Measurements from ENCODE around the gene GLT8D1.

GLT8D1 gene, protein sequence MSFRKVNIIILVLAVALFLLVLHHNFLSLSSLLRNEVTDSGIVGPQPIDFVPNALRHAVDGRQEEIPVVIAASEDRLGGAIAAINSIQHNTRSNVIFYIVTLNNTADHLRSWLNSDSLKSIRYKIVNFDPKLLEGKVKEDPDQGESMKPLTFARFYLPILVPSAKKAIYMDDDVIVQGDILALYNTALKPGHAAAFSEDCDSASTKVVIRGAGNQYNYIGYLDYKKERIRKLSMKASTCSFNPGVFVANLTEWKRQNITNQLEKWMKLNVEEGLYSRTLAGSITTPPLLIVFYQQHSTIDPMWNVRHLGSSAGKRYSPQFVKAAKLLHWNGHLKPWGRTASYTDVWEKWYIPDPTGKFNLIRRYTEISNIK

DNA sequence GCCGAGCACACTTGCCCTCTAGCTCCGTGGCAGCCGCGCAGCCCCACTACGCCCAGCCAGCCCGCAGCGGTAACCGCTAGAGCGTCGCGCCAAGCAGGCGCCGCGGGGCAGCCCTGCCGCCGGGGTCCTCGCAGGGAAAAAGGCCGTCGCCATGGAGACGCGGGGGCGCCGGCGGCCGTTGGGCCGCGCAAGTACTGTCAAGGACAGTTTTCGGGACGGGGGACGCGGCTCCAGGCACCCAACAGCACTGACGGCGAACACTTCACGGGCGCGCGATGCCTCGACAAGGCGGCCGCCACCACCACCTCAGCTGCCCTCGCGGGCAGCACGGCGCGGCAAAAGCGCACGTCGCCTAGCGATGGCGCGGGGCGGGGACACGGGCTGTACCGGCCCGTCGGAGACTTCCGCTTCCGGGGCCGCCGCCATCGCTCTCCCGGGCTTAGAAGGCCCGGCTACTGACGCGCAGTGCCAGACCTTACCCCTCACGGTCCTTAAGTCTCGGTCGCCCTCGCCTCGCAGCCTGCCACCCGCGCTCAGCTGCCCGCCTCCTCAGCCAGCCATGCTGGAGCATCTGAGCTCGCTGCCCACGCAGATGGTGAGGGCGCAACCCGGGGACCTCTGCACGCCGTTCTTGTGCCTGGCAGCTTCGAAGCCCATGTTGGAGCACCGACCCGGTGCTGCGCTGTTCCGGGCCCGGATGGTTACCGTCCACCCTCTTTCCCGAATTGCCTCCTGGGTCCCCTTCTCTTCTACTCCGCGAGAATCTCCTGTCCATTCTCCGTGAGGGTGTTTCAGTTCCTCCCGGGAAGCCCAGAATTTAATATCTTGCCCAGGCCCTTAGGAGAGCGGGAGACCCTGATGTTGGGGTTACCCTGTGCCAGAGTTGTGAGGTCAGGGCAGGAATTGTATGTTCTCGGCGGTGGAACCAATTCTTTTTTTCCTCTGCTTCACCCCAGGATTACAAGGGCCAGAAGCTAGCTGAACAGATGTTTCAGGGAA is at the start of gene GLT8D1, which contains the start of gene SPCS1:
Gene GLT8D1, minus strand, starts transcription at position 104 of the 999 bp plus-strand sequence. CDS start 5,331 bp downstream, outside the sequence.
Gene SPCS1, plus strand, starts transcription at position 419 of the 999 bp plus-strand sequence. Its CDS starts 141 bp downstream, at position 560.
- peak; percentile 83 to 87 for DNase-seq

DNA sequence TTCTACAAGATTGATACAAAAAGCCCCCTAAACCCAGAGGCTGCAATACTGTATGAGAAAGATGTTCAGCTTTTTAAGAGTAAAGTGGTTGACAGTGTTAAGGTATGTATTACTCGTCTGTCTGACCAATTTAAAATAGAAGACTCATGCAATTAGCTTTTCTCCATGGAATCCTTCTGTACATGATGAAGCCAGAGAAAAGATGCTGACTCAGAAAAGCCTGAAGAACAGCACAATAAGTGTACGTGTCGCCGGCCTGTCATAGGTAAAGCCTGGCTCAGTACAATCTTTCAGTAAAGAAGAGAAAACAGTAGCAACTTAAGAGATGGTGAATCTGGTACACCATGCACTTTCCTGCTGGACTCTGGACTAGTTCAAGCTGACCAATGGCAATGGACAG is 48.8 kb upstream of the GLT8D1 start:
- no peak for DNase-seq

GRCh38 chr3:52752045-52752660 is 46.6 kb upstream of the GLT8D1 start:
- DNase-seq, result no peak

- no peak for DNase-seq
Measured at GRCh38 chr3:52743721-52744120, 38.1 kb upstream of the GLT8D1 start.

- no peak for DNase-seq
Measured at GRCh38 chr3:52743152-52743551, 37.6 kb upstream of the GLT8D1 start.

DNA sequence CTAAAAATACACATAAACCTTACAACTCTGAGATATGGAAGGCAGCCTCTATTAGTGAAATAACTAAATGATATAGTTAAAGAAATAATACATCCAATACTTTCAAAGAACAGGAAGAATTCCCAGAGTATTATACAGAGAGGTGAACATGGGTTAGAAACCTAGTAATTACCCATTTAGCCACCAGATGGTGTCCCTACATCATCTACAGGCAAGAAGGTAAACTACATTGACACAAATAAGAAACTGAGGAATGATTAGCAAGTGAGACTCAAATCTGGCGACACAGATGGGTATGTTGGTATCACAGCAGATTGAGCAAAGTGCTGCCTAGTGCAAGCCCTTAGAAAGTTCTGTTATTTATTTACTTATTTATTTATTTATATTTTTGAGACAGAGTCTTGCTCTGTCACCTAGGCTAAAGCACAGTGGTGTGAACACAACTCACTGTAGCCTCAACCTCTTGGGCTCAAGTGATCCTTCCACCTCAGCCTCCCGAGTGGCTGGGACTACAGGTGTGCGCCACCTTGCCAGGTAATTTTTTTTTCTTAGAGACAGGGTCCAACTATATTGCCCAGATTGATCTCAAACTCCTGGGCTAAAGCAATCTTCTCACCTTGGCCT is 36.9 kb upstream of the GLT8D1 start:
- DNase-seq, result peak in 1 of 2 donors; percentile 48

DNA sequence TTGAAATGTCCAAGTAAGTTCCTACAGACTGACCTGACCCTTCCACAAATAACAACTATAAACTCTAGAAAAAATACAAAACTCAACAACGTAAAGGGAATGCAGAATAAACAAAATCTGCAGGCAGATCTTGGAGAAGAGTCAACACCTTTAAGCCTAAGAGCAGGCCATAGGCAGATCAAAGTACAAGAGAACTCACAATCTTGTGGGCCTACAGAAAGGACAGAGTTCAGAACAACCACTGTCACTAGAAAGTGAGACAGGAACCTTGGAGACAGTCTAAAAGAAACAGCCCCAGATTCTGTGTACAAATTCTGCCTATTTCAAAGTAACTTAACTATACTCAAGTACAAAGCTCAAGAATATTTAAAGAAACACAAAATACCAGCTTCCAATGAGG is 34.1 kb upstream of the GLT8D1 start:
- DNase-seq, result no peak

GRCh38 chr3:52733256-52733891 is 27.8 kb upstream of the GLT8D1 start:
- no peak for DNase-seq

DNA sequence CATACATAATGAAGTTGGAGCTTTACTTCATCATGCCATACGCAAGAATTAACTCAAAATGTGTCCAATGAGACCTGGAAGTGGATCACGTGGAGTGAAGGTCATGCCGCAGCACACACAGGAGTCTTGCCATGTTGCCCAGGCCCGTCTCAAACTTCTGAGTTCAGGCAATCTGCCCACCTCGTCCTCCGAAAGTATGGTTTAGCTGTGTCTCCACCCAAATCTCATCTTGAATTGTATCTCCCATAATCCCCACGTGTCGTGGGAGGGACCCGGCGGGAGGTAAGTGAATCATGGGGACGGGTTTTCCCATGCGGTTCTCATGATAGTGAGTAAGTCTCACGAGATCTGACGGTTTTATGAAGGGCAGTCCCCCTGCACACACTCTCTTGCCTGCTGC is 26.0 kb upstream of the GLT8D1 start:
- no peak for DNase-seq

DNA sequence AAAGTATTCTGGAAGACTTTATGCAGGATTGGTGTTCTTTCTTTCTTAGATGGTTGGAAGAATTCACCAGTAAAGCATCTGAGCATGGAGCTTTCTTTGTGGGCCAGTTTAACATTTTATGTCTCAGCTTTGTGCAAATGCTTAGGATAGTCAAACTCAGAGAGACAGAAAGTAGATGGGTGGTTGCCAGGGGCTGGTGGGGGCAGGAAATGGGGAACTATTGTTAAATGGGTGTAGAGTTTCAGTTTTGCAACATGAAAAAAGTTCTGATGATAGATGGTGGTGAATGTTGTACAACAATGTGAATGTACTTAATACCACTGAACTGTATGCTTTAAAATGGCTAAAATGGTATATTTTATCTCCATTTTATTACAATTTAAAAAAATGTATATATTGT is 25.1 kb upstream of the GLT8D1 start:
- DNase-seq, result no peak

DNA sequence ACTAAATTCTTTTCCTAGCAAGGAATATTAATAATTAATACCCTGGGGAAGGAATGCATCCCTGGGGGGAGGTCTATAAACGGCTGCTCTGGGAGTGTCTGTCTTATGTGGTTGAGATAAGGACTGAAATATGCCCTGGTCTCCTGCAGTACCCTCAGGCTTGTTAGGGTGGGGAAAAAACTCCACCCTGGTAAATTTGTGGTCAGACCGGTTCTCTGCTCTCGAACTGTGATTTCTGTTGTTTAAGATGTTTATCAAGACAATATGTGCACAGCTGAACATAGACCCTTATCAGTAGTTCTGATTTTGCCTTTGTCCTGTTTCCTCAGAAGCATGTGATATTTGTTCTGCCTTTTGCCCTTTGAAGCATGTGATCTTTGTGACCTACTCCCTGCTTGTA is 23.2 kb upstream of the GLT8D1 start:
- peak in 1 of 2 donors; percentile 5 for DNase-seq

DNA sequence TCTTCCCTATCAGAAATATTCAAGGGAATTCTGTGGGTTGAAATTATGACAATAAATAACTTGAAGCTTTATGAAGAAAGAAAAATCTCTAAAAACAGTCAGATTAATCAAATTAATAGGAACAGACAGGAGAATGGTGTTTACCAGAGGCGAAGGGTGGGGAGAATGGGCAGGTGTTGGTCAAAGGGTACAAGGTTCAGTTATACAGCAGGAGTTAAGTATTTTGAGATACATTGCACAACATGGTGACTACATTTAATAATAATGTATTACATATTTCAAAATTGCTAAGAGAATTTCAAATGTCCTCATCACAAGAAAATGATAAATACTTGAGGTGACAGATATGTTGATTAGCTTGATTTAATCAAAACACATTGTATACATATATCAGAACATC is 18.9 kb upstream of the GLT8D1 start:
- DNase-seq, result no peak

GRCh38 chr3:52723935-52724334 is 18.3 kb upstream of the GLT8D1 start:
- no peak for DNase-seq

DNA sequence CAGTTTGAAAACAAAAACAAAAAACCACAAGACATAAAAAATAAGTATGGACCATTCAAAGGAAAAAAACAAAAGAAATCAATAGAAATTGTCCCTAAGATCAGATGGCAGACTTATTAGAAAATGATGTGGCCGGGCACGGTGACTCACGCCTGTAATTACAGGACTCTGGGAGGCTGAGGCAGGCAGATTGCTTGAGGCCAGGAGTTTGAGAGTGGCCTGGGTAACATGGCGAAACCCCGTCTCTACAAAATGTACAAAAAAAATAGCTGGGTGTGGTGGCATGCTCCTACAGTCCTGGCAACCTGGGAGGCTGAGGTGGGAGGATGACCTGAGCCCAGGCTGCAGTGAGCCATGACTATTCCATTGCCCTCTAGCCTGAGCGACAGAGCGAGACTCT is 16.9 kb upstream of the GLT8D1 start:
- no peak for DNase-seq

DNA sequence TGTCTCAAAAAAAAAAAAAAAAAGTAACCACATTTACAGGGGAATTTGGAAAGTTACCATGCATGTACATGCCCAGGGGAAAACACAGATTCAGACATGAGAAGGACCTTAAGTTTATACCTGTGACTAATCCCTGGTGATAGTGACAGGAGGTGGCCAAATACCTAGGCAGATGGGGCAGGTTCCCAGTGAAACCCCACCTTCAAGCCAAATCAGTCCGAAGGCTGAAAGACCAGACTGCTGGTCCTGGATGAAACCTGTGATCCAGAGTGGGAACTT is 16.1 kb upstream of the GLT8D1 start:
- DNase-seq, result no peak

- DNase-seq, result peak in 1 of 2 donors; percentile 34
Measured at GRCh38 chr3:52721002-52721729, 15.6 kb upstream of the GLT8D1 start.

DNA sequence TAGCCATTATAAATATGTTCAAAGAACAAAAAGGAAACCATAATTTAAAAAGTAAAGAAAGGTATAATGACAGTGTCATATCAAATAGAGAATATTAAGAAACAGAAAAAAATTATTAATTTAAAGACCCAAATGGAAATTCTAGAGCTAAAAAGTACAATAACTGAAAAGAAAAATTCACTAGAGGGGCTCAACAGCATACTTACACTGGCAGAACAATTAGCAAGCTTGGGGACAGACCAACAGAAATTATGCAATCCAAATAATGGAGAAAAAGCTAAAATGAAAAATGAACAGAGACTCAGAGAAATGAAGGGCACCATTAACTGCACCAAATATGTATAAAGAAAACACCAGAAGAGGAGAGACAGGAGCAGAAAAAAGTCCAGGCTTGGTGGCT is 14.0 kb upstream of the GLT8D1 start:
- no peak for DNase-seq

- DNase-seq, result no peak
Measured at GRCh38 chr3:52715714-52716305, 10.2 kb upstream of the GLT8D1 start.

- DNase-seq, result no peak
Measured at GRCh38 chr3:52714335-52715302, 9.0 kb upstream of the GLT8D1 start.
